ENCODE measurements around the gene CALD1.
"Not testable (repeated sequence)": the region's sequence is repeated elsewhere in the genome, so short reads cannot be mapped to it uniquely, and the experiment has no call there.

The CALD1 gene

DNA sequence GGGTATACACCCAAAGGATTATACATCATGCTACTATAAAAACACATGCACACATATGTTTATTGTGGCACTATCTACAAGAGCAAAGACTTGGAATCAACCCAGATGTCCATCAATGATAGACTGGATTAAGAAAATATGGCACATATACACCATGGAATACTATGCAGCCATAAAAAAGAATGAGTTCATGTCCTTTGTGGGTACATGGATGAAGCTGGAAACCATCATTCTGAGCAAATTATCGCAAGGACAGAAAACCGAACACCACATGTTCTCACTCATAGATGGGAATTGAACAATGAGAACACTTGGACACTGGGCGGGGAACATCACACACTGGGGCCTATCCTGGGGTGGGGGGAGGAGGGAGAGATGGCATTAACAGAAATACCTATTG is 202.2 kb downstream of the CALD1 start:
- not testable (repeated sequence) for H3K4me3 Mint-ChIP-seq, ATAC-seq

DNA sequence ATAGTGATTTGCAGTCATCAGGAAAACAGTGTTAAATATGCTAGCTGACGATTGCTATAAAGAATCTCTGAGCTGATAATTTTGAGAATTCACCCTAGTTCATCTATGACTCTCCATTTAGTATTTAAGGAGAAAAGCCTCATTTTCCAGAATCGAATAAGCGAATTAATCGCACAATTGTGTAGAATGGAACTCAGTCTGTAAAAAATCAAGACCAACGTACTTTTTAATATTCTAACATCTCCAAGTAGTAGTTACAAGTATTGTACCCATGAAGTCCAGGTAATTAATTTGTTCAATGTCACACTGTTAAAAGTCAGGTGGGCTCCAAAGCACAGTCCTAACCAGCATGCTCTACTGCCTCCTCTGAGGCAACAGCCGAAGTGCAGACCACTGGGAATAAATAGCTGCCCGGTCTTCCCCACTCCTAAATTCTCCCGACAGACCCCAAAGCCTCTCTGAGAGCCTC is 206.5 kb downstream of the CALD1 start:
- Mint-ChIP-seq H3K36me3 (ENCODE audit: low read depth) (peaks cover 12% of the 10 kb centered on the region), H3K27ac (peak overlapping the region; percentile 94), H3K9me3 (no peaks in the 10 kb centered on the region), H3K4me3 (peak overlapping the region; percentile 93), H3K27me3 (no peaks in the 10 kb centered on the region), H3K4me1 (peaks cover 34% of the 10 kb centered on the region)
- no peak for DNase-seq
- peak; percentile 48 for ATAC-seq

More for the DNA sequence above, 202.2 kb downstream of the CALD1 start:
- DNase-seq; H3K9me3 Mint-ChIP-seq; H3K27me3 Mint-ChIP-seq; H3K27ac Mint-ChIP-seq; H3K36me3 Mint-ChIP-seq (ENCODE audit: low read depth): not testable (repeated sequence)
- peaks cover 12% of the 10 kb centered on the region for H3K4me1 Mint-ChIP-seq

DNA sequence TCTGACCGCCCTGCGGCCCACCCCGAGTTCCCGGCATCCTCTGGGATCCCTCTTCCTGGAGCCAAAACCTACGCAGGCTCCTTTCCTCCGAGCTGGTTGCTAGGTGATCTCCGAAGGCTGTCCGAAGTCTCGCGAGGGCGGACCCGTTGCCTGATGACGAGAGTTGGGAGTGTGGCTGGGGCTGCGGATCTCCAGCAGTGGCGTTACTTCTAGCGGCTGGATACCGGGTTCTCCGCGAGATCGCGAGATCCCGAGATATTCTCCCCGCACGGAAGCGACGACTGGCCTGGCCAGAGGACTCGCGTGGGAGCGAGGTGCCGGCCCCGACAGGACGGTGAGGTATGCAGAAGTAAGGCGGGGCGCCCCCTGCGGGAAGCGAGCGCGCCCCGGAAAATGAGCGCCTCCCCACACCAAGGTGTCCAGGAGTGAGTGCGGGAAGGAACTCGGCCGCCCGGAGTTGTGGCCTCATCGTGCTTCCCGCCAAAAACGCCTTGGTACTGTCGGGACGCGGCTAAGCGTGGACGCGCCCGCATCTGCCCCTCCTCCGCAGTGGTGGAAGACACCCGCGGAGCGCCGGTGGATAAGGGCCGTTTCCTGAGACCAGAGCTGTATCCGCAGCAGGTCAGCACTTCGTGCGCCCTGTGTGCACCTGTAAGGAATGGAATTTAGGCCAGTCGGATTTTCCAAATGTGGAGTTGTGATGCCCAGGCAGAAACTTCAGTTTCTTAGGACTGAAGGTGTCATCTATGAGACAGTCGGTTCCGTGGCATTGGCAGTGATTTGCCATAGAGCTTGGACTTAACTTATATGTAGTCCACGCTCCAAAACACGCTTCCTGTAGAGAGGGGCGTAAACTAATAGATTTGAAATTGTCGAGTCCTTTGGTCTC is 207.2 kb downstream of the CALD1 start, which contains the start of gene AGBL3:
Gene AGBL3 (plus strand): TSS at position 146 of the 889 bp plus-strand sequence. CDS start 1,426 bp downstream, outside the sequence.
- H3K9me3 Mint-ChIP-seq, result no peaks in the 10 kb centered on the region
- peaks cover 40% of the 10 kb centered on the region for H3K4me1 Mint-ChIP-seq
- H3K27ac Mint-ChIP-seq, result peak within 1 kb of the TSS; percentile 94
- peak; percentile 89 for DNase-seq
- H3K4me3 Mint-ChIP-seq, result peak within 1 kb of the TSS; percentile 93
- peaks cover 19% of the 10 kb centered on the region for H3K36me3 Mint-ChIP-seq (ENCODE audit: low read depth)
- peak; percentile 97 for ATAC-seq
- H3K27me3 Mint-ChIP-seq, result no peaks in the 10 kb centered on the region

DNA sequence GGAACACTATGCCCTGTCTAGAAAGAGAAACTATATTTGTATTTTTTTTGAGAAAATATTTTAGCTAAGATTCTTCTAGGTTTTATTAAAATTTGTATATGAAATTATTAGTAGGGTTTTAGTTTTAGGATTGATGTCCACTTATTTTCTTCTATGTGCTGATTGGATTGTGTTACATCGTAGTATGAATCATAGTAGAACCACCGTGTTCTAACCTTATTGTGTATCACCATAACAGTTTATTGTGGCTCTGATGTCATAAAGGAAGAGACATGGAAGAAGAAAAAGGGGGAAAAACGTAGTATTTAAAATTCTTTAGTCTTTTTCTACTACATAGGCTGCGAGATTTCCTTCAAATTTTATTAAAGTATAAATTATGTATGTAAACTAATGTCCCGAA is 208.7 kb downstream of the CALD1 start:
- Mint-ChIP-seq H3K4me1 (peaks cover 56% of the 10 kb centered on the region), H3K4me3 (peak overlapping the region; percentile 68)

DNA sequence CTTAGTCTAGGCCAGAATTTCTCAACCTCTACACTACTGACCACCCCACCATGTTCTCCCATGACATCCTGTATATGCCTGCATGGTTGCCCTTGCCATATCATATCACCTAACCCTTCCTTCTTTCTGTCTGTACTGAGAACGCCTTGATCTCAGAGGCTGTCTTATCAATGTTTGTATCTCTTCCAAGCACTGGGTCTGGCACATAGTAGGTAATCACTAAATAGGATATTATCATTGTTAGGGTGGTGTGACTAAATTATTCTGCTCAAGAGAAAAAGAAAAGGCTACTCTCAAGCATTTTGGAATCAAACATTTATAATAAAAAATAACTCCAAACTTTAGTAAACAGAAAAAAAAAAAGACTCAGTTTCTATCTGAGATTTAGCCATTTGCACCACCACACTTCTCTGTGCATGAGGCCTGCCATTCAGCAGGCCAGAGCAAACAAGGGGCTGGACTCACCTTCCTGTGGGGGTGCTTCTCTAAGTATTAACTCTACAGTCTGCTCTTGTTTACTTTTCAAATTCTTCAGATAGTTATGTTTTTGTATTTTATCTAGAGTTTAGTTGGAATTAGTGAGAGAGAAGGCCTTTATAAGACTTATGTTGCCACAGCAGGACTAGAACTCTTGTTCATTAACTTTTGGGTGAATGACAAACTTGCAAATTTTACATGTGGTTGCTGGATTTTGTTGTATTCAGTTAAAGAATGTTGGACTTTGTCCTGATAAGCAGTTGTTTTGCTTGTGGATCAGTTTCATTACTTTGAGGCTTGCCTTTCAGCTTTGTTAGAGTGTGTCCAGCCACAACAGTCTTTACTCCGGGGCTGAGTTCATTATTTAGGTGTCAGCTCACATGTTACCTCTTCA is 212.3 kb downstream of the CALD1 start:
- peak overlapping the region; percentile 84 for H3K27ac Mint-ChIP-seq
- no peak for DNase-seq
- H3K4me3 Mint-ChIP-seq, result no peak overlapping the region
- peaks cover 80% of the 10 kb centered on the region for H3K4me1 Mint-ChIP-seq
- no peaks in the 10 kb centered on the region for H3K27me3 Mint-ChIP-seq
- no peak for ATAC-seq
- no peaks in the 10 kb centered on the region for H3K9me3 Mint-ChIP-seq
- peaks cover 40% of the 10 kb centered on the region for H3K36me3 Mint-ChIP-seq (ENCODE audit: low read depth)

More for the DNA sequence above, 208.7 kb downstream of the CALD1 start:
- H3K27me3 Mint-ChIP-seq, result no peaks in the 10 kb centered on the region
- DNase-seq (no peak), ATAC-seq (no peak)
- no peaks in the 10 kb centered on the region for H3K9me3 Mint-ChIP-seq
- peak overlapping the region; percentile 60 for H3K27ac Mint-ChIP-seq
- H3K36me3 Mint-ChIP-seq (ENCODE audit: low read depth), result peaks cover 21% of the 10 kb centered on the region

DNA sequence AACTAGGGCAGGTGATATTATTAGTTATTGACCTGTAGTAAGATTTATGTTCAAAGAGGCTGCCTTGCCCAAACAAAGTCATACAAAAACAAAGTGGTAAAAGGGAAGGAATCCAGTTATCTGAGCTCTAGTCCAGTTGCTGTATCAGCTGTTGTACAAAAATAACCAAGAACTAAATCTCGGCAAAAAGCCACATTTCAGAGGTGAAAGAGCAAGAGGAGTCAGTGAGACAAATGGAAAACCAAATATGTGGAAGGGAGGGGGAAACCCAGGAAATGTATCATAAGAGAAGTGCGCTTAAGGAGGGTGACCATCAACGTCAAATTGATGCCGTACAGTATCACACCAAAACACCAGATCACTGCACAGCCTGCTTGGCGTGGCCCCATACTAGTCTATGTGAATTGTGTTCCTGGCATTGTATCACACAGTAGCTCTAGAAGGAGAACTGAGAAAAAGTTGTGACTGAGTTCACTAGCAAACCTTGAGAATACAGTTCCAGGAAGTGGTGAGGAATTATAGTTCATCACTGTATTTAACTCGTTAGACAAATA is 213.3 kb downstream of the CALD1 start:
- Mint-ChIP-seq H3K9me3 (no peaks in the 10 kb centered on the region), H3K27me3 (no peaks in the 10 kb centered on the region), H3K27ac (peak overlapping the region; percentile 84), H3K36me3 (ENCODE audit: low read depth) (peaks cover 40% of the 10 kb centered on the region), H3K4me1 (peaks cover 81% of the 10 kb centered on the region), H3K4me3 (peak overlapping the region; percentile 65)
- peak; percentile 41 for DNase-seq
- peak; percentile 93 for ATAC-seq

DNA sequence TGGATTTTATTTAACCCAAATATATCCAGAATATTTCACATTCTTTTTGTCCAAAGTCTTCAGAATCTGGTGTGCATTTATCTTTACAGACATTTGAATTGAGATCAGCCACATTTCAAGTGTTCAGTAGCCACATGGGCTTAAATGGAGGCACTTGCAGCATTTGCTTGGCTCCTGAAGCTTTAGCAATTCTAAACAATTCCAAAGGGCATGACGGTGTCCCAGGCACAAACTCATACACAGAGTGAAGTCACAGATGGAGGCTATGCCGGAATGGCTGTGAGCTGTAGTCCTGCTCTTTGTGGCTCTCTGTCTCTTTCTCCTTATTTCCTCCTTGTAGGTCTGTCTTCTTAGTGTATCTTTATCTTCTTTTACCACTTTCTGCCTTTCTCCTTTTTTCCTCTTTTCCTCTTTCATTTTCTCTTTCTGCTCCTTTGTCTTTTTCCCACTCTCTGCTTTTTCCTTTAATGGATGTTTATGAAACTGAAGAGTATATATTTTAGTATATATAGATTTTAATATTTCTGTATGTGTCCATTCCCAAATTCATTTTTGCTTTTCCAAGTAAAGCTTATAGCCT is 214.5 kb downstream of the CALD1 start:
- Mint-ChIP-seq H3K27me3 (no peaks in the 10 kb centered on the region), H3K27ac (peak overlapping the region; percentile 93), H3K4me3 (no peak overlapping the region), H3K4me1 (peaks cover 76% of the 10 kb centered on the region), H3K9me3 (no peaks in the 10 kb centered on the region), H3K36me3 (ENCODE audit: low read depth) (peaks cover 42% of the 10 kb centered on the region)
- DNase-seq, result no peak
- no peak for ATAC-seq

DNA sequence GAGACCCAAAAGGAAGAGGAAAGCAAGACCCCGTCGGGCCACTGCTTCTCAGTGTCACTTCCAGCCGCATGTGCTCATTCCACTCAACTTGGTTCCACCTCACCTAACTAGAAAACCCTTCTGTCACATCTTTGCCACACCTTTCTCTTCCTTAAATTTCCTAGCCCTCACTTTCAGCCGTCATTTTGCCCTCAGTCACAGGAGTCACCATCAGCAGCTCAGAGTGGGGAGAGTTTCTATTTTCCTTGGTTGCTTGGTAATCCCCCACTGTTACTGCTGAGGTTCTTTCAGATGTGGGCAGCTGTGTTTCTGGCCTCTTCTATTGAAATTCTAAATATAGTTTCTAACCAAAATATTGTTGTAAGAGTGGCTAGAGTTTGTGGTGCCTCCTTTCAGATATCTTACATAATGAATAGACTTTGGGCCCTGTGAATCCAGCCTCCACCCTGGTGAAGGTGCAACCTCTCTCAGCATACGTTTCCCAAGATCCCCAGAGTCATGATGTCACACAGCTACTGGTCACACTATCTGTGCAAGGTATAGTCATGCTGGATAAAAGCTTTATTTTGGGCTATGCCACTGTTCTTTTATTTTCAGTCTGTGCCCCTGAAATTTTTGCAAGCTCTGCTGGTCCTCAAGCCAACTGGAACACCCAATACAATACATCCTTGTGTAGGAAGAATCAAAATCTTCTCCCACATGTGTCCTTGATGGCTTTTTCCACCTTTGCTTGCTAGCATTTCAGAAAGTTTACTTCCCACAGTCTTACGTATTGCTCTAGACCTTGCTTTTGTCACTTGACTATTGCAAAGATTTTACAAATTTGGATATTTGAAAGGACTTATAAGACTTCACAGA is 216.0 kb downstream of the CALD1 start:
- ATAC-seq (peak; percentile 54), DNase-seq (peak; percentile 14)
- H3K4me3 Mint-ChIP-seq, result peak overlapping the region; percentile 61
- peaks cover 35% of the 10 kb centered on the region for H3K36me3 Mint-ChIP-seq (ENCODE audit: low read depth)
- H3K9me3 Mint-ChIP-seq, result no peaks in the 10 kb centered on the region
- no peaks in the 10 kb centered on the region for H3K27me3 Mint-ChIP-seq
- peaks cover 65% of the 10 kb centered on the region for H3K4me1 Mint-ChIP-seq
- H3K27ac Mint-ChIP-seq, result peak overlapping the region; percentile 93

DNA sequence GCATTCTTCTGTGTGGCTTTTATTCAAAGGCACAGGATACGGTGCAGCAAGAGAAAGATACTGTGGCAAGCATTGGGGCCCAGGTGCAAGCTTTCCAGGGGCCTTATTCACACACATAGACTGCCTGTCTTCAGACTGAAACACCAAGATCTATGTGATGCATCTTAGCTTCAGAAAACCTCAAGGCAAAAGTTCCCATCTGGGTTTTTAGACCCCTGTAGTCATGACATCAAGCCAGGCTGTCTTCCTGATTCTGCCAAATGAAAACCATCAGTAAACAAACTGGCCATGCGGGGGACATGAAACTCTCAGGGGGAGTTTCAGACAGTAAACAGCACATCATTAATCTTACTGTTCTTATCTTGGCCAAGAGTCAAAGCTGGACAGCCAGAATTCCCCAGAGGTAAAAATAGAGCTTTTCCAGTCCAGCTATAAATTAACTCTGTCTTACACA is 216.7 kb downstream of the CALD1 start:
- Mint-ChIP-seq H3K27ac (peak overlapping the region; percentile 93), H3K4me3 (no peak overlapping the region), H3K36me3 (ENCODE audit: low read depth) (peaks cover 30% of the 10 kb centered on the region), H3K9me3 (no peaks in the 10 kb centered on the region), H3K4me1 (peaks cover 59% of the 10 kb centered on the region), H3K27me3 (no peaks in the 10 kb centered on the region)
- no peak for DNase-seq
- peak; percentile 22 for ATAC-seq

DNA sequence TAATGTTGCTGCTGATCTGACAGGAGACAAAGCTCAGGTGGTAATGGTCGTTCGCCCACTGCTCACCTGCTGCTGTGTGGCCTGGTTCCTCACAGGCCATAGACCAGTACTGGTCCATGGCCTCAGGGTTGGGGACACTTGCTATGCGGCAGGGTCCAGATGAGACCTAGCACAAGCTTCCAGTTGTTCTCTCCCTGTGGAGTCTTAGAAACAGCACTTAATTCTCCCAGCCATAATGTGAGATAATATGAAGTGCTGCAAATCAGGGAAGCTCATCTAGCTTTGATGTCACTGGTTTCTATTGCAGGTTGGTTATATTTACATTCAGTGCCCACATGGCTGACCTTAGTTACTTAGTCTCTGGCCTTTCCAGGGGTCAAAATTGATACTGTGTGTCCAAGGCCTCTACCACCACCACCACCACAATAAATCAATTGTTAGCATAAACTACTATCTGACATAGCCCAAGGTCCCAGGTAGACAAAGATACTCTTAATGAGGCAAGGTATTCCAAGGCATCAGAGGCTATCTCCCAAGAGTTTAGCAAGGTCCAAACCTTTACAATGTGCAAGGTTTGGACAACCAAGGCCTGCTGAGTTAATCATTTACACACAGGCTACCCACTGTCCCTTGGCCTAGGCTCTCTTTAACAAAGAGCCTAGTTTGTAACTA is 217.9 kb downstream of the CALD1 start:
- peaks cover 27% of the 10 kb centered on the region for H3K36me3 Mint-ChIP-seq (ENCODE audit: low read depth)

DNA sequence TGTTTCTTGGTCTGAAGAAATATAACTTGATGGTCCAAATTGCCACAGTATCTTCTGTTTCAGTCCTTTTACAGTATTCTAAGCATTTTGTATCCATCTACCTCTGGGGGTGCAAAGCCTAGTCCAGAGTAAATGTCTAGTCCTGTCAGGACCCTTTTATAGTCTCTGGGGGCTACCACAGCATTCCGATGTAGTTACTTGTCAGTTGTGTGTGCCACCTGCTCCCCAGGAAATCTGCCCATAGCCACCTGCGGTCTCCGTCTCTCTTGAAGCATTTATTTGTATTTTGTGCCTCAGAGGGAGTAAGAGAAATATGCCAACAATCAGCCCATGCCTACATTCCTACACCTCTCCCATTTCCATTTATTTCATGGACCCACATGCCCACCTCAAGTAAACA is 219.7 kb downstream of the CALD1 start:
- Mint-ChIP-seq H3K27ac (no peak overlapping the region), H3K9me3 (peaks cover 7% of the 10 kb centered on the region), H3K36me3 (ENCODE audit: low read depth) (peaks cover 18% of the 10 kb centered on the region), H3K4me1 (peaks cover 31% of the 10 kb centered on the region), H3K4me3 (no peak overlapping the region), H3K27me3 (no peaks in the 10 kb centered on the region)
- no peak for DNase-seq
- ATAC-seq, result no peak

More for the DNA sequence above, 217.9 kb downstream of the CALD1 start:
- peaks cover 49% of the 10 kb centered on the region for H3K4me1 Mint-ChIP-seq
- H3K27me3 Mint-ChIP-seq, result no peaks in the 10 kb centered on the region
- H3K27ac Mint-ChIP-seq, result no peak overlapping the region
- H3K9me3 Mint-ChIP-seq, result peaks cover 7% of the 10 kb centered on the region
- ATAC-seq (no peak), DNase-seq (no peak)
- no peak overlapping the region for H3K4me3 Mint-ChIP-seq

DNA sequence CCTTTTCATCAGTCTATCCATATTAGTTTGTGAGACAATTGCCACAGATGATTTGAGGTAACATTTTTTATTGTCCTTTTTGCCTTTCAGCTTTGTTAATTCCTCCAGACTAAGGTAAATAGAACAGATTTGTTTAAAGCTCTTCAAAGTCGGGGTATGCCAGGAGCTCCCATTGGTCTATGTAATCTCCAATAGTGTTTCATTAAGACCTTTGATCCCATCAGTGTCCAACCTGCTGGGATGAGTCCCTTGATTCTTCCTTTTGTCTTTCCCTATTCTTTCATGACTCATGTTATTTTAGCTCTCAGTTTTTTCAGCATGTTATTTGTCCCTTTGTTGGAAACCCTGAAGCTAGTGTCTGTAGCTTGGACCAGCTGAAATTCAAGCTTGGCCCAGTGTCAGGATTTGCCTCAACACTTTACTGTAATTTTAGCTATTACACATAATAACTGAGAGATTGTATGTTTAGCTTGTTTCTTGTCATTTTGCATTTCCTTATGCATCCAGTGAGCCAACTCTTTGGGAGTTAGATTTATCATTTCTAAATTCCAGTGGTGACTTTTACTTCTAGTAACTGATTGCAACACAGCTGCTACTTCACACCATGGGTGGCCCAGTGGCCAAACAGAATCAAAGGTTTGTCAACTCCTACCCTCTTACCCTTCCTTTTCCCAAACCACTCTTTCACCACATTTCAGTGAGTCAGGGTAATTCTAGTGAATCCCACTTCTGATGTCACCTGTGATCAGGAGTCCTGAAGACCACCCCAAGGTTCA is 222.1 kb downstream of the CALD1 start:
- Mint-ChIP-seq H3K36me3 (ENCODE audit: low read depth) (peaks cover 7% of the 10 kb centered on the region), H3K4me3 (no peak overlapping the region), H3K27ac (no peak overlapping the region), H3K9me3 (peaks cover 7% of the 10 kb centered on the region), H3K27me3 (no peaks in the 10 kb centered on the region), H3K4me1 (peaks cover 6% of the 10 kb centered on the region)
- DNase-seq (no peak), ATAC-seq (no peak)

All from activated naive CD8-positive, alpha-beta T cell treated with anti-CD3 and anti-CD28 coated beads, Interleukin-2, amount 50 U/mL, for 24 hours (primary cell).